ENCODE results near the gene TUT7.
"Not testable (repeated sequence)": the region's sequence is repeated elsewhere in the genome, so short reads cannot be mapped to it uniquely, and the experiment has no call there.

Gene TUT7

DNA sequence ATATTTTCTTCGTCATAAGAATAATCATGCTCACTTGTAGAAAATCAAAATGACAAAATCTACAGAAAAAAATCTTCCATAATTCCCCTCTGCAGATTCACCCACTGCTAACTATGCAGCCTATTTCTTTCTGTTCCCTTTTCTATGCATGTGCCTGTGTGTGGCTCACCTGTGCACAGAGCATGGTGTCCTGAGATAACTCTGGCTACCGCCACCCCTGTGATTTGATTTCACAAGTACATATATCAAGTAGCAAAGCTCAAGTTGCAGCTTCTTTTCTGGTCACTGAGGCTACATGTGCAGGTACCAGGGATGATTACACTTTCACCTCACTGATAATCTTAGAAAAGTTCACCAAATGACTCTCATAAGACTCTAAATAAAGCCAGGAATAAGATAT, 53.5 kb downstream of the TUT7 start:
- DNase-seq (ENCODE audit: low spot score), result no peak

DNA sequence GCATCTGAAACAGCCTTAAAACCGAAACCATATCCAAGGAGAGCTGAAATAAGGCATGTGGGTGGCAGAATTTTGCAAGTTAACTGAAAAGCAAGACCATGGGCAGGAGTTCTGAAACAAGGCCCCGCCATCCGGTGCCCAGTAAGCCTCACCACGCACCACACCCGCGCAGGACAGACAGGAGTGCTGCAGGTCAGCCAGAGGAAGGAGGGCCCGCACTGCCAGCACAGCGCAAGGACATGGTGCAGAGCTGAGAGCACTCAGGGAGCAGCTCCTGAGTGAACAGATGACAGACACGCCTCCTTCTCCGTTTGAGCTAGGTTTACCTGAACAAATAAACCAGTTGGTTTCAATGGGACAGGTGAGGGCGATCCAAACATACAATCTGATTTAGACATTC, 55.3 kb downstream of the TUT7 start:
- no peak for DNase-seq (ENCODE audit: low spot score)

DNA sequence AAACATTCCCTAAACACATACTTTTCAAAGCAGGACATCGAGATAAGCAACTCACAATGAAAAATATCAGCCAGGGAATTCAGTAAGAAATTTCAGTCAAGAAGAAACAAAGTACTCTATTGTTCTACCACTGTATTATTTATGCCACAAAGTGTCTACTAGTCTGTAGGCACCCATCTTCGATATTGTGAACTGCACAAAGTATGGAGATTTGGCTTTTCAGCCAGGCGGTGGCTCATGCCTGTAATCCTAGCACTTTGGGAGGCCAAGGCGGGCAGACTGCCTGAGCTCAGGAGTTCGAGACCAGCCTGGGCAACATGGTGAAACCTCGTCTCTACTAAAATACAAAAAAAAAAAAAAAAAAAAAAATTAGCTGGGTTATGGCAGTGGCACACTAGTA, 63.9 kb downstream of the TUT7 start:
- DNase-seq (ENCODE audit: low spot score), result not testable (repeated sequence)

DNA sequence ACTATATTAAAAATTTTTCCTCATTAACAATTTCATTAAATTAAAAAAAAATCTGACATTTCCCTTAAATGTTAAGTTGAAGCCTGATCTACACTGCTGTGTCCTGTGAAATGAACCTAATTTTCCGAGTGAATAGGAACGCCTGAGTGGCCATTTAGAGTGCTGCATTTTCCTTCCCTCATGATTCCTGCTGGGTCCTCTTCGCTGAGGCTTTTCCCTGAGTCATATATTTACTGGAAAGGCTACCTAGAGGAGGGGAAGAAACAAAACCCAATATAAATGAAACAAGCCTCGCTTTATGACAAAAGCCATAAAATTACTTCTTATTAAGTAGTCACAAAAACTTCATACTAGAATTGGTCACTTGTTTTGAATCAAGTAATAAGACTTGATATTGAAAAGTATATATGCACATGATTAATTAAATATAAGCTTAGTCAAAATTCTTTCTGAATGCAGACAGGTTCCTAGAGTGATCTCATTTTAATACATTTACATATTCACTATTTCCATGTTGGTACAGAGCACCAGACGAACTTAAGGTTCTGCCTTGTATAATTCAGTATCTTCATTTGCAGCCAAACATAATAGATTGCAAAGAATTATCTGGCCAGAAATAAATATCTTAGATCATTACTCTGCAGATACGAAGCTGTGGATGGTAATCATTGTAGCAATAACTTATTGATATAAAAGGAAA, 65.6 kb downstream of the TUT7 start:
- no peak for DNase-seq (ENCODE audit: low spot score)

DNA sequence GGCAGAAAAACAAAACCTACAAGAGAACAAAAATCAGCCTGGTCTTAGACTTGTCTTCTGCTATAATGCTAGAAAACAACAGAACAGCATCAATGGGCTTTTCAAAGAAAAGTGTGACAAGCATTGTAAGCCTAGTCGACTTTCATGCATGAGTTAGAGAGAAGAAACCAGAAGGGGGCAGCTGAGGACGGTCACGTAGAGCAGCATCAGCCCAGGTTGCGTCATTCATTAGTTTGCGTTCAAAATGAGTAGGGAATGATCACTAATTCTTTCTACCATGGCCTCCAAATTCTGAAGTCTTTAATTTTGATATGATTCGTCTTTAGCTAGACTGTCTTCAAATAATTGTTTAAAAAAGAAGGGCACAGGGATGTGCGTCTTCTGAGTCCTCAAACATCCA, 67.2 kb downstream of the TUT7 start:
- no peak for DNase-seq (ENCODE audit: low spot score)

DNA sequence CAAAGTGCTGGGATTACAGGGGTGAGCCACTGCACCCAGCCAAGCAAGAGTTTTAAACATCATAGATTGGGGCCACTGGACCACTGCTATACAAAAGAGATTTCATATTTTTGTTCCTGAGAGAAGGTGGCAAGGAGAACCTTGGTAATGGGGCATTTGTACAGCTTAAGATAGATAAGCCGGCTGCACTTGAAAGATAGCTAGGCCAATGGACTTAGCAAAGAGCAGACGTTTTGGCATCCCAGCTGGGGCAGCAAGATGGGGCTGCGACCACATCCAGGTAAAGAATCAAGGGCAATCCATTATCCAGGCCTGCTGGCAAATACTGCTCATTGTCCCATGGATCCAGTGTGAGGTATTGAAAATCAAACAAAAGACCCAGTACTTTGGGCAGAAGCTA, 67.9 kb downstream of the TUT7 start:
- no peak for DNase-seq (ENCODE audit: low spot score)

DNA sequence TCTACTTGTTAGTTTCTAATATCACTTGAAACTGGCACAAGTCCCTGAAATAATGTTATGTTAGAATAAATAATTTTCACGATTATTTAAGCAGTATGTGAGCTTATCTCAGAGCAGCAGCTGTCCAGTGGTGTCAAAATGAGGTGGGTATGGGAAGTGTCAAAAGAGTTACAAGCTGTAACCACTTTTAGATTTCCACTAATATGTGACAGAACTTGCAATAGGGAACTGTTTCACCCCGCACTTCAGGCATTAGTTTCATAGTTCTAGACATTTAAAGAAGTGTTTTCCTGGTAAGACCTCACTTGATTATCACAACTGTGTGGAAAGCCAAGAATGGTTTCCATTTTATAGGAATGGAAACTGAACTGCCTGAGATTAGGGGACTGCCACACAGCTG, 68.9 kb downstream of the TUT7 start:
- DNase-seq (ENCODE audit: low spot score), result no peak

DNA sequence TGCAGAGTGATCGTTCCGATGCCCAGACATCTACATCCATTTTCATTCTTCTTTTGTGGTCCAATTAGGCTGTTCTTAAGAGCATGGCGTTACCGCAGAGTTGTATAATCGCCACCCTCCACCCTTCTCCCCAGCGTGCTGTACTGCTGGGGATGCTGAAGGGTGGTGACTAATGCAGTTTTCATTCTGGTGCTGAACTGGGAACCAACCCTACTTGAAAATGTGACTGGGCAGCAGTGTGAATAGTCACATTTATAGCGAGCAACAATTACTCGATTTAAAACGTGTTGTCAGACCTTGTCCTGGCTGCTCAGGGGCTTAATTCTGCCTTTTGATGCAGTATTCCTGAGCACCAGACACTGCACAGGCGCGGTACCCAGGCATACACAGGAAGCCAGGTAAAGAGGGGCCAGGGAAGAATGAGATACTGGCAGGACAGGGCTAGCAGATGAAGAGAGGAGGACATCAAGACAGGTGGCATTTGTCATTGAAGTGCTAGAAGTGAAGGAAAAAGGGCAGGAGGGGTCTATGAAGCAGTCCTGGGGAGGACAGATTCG, 71.2 kb downstream of the TUT7 start:
- DNase-seq (ENCODE audit: low spot score), result no peak

DNA sequence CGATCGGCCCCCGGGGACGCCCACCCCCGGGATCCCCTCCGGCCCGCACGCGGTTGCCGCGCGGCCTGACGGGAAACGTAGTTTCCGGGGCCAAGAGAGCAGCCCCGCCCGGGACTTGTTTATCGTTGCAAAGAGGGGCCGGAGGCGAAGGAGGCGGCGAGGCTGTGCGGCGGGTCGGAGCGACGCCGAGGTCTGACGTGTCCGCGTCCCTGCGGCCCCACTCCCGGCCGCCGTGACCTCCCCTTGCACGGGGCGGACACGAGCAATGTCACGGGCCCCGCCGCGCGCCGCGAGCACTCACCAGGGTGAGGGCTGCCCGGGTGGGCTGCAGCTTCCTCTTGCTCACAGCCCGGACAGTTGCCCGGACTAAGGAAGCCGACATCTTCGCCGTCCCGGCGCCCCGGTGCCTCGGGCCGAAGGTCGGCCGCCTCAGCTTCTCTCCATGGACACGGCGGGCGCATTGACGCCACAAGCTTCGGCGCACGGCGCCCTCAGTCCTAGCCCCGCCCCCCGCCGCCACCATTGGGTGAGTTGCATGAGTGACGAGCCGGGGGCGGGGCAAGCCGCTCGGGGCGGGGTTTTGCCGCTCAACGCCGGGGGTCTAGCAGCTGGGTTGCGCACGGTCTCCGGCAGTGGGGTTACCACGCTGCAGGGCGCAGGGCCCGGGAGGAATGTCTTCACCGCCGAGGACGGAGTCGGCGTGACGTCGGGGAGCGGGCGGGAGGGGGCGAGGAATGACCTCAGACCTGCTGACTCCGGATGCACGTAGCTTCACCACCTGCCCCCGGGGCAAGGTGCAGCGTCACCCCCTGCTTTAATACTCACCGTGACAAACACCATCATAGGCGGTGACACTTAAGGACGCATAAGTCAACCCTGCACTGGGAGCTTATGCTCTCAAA, 71.9 kb downstream of the TUT7 start, which contains the start of gene ISCA1:
ISCA1 (minus strand) TSS at position 462 of the 902 bp plus-strand sequence; CDS start at position 382, 80 bp downstream.
- DNase-seq (ENCODE audit: low spot score), result peak; percentile 99

DNA sequence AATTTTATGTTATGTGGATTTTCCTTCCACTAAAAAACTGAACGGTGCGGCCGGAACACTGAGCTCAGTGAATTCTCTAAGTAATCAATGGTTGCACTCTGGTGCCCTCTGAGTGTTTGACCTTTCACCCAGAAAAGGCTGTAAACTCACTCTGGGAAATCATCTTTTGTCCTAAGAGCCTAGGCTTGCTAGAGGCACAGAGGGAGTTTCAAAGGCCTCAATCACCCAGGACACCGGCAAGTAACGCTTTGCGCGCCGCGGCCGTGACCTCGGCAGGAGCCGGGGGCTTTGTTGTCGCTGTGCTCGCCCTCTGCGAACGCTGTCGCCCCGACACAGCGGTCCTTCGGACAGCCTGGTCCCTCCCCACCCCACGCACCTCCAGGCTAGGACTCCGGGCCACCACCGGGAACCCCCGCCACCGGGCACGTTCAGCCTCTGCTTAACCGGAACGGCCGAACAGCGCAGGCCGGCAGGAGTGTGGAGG, 72.6 kb downstream of the TUT7 start:
- DNase-seq (ENCODE audit: low spot score), result peak; percentile 87

DNA sequence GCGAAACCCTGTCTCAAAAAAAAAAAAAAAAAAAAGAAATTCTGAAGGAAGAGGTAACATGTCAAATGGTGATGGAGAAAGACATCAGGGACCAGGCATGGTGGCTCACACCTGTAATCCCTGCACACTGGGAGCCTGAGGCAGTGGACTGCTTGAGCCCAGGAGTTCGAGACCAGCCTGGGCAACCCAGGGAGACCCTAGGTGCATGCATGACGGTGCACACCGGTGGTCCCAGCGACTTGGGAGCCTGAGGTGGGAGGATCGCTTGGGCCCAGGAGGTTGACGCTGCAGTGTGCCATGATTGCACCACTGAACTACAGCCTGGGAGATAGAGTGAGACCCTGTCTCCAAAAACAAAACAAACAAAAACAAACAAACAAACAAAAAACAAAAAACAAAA, 73.6 kb downstream of the TUT7 start:
- no peak for DNase-seq (ENCODE audit: low spot score)

DNA sequence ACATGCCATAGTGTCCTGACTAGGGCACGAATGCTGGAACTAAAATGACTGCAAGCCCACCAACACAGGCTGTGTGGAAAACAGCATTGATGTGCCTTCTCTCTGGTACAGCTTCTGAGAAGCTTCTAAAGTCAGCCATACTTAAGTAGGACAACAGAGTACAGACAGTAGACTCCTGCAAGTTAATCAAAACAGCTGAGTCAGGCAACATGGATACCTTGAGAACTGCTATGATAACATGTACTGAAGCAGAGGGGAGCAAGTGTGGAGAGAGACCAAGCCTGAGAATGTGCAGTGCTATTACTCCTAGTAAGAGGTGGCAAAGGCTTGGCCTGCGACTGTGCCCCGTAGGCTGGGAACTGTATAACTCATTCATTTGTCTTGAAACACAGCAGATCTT, 74.4 kb downstream of the TUT7 start:
- no peak for DNase-seq (ENCODE audit: low spot score)

DNA sequence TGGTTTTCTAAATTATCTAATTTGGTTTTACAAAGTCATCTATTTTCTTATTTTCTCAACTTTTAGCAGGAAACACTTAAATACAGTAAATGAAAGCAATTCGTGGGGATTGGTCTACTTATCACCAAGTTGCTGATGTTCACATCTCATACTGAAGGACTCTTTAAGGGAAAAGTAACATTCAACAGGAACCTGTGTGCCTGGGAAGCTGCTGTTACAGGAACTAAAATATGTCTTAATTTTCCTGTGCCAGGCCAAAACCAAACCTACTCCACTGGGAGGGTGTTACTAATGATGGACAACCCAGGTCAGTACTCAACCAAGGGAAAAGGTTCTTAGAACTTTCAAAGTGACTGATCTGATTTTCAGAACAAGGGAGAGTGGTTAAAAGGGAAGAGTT, 77.1 kb downstream of the TUT7 start:
- DNase-seq (ENCODE audit: low spot score), result no peak

DNA sequence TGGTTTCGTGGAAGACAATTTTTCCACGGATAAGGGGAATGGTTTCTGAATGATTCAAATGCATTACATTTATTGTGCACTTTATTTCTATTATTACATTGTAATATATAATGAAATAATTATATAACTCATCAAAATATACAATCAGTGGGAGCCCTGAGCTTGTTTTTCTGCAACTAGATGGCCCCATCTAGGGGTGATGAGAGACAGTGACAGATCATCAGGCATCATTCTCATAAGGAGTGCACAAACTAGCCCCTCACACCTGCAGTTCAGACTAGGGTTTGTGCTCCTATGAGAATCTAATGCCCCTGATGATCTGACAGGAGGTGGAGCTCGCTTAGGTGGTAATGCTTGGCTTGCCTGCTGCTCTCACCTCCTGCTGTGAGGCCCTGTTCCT, 78.2 kb downstream of the TUT7 start:
- DNase-seq (ENCODE audit: low spot score), result no peak

DNA sequence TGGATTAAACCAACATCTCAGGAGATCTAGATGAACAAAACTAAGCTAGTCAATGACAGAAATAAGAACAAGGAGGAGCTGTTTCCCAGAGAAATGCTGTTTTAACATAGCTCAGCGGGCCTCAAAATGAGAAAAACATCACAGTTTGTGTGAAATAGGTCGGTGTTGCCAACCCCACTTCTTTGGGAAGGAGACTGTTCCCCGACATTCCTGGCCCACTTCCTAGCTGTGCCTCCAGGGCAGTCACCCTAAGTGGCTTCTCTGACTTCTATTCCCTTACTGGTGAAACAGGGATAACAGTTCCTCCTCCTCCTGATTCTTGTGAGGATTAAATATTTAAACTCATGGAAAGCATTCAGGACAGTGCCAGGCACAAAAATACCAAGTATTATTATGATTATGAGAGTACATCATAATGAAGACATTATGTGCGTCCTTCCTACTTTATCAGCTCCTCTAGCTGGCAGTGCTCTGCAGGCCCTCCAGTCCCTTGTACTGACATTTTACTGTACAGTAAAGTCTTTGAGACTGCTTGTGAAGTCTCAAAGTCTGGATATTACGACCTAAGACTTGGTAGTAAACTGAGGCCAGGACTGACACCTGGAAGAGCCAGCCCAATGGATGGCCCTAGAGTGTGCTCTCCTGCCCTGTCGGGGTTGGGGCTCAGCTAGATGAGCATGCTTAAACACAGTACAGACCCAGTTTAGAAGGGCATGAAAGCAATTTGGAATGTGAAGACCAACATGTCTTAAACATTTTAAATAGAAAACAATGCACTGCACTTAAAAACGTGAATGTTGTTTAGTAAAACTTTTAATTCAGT, 79.2 kb downstream of the TUT7 start:
- no peak for DNase-seq (ENCODE audit: low spot score)

DNA sequence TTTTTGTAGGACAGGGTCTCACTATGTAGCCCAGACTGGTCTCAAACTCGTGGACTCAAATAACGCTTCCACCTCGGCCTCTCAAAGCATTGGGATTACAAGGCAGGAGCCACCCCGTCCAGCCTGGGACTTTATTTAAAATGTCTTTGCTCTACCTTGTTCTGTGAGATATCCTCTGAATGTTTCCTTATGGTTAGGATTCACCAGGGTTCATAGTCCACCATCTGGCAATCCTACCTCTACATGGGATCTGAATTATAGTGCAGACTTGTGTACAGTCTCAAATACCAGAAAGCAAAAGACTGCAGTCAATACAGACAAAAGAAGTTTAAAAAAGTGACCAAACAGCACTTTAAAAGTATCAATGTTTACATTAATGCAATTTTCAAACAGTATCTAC, 82.0 kb downstream of the TUT7 start:
- DNase-seq (ENCODE audit: low spot score), result no peak

DNA sequence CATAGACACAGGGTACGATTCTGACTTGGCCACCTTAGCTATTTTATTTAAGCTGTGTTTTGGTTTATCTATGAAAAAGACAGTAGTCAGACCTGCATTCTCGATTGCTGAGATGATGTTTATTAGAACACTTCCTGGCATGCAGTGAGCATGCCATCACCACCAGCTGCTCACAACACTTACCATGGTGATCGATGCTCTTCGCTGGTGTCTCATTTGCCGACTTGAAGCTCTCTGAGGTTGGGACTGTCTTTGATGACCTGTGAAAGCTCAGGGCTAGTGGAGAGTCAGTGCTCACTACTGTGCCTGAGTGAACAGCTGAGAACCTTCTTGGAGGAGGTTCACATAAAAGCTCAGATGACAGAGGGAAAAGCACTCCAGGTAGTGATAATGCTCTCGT, 90.3 kb downstream of the TUT7 start:
- DNase-seq (ENCODE audit: low spot score), result no peak

DNA sequence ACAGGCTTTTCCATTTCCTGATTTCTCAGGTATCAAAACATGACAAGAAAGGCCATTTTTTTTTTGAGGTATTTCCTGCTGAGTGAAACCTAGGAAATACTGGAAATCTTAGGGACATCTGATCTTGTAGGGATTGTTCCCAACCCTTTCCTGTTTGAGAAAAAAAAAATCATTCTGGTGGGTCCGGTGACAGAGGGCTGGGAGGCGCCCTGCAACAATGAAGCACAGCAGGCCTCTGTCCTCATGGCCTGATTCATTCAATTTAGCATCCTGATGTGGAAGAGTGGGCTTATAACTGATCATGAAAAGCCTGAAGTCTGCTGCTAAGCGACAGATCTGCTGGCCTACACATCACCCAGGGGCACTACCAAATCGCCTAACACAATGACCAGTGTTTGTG, 91.7 kb downstream of the TUT7 start:
- no peak for DNase-seq (ENCODE audit: low spot score)

DNA sequence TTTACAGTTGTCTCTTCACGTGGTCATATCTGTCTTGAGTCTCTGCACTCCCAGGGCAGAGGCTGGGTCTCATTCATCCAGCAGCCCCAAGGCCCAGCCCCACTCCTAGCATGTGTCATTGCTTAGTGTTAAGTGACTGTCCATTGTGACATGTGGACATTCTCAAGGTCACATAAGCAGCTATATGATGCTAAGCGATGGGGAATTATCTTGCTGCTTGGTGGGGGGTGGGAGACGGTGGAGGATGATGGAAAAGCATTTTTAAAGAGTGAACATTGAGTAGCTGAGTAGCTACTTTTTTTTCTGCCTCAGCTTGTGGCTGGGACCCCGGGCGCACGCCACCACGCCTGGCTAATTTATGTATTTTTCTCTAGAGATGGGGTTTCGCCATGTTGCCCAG, 94.7 kb downstream of the TUT7 start, which contains the start of gene C9orf153:
C9orf153 (minus strand) TSS at position 101 of the 400 bp plus-strand sequence. CDS start 30,054 bp downstream, outside the sequence.
- no peak for DNase-seq (ENCODE audit: low spot score)

DNA sequence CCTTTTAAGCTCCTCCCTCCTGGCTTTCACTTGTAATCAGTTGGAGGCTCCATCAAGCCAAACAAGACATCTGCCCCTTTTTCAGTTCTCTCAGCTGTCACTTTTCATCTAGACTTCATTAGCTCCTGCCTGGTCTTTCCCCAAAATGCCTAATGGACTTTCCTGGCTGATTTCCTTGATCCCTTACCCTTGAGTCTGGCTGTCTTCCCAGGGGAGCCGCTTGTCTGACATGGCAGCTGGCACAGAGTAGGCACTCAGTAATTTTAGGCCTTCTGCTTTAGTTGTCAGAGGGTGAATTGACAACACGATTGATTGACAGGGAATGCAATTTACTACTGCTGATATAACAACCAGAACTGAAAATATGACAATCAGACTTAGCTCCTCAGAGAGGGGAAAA, 96.8 kb downstream of the TUT7 start:
- no peak for DNase-seq (ENCODE audit: low spot score)

DNA sequence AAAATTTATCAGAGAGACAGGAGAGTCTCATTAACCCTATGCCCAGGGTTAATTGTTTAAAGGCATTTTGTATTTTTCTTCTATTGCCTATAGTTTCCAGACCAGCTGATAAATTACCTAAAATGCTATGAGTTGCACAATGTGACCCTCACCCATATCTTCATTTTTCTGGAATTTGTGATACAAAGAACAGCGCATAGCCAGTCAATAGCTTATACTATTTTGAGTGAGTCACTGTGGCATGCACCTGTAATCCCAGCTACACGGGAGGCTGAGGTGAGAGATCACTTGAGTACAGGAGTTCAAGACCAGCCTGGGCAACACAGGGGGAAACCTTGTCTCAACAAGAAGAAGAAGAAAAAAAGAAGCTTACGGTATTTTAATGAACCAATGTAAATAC, 97.6 kb downstream of the TUT7 start:
- DNase-seq (ENCODE audit: low spot score), result no peak

DNA sequence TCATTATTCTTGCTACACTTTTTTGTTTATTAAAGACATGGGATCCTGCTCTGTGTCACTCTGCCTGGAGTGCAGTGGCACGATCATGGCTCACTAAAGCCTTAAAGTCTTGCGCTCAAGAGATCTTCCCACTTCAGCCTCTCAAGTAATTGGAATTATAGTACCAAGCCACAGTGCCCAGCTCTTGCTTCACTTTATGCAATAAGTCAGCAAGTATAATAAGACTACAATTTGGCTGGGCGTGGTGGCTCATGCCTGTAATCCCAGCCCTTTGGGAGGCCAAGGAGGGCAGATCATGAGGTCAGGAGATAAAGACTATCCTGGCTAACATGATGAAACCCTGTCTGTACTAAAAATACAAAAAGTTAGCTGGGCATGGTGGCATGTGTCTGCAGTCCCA, 100.6 kb downstream of the TUT7 start:
- DNase-seq (ENCODE audit: low spot score), result no peak

Data from ecto neural progenitor cell (in vitro differentiated cells).